Measurements from ENCODE around the gene TOR4A. TPM values are rescaled to one million over a fixed set of nuclear protein-coding genes. Genes with fewer than 3 reads are reported as not detected.
A peak's percentile ranks its signal among the peaks of the same experiment; 100 is the strongest.

TOR4A gene
- total and polyA plus RNA-seq, 9 of the 15 experiments (the other 6 are each of a cell fraction or from before 2014, with no cell fraction given), result 3.9 to 49.2 (median 8.8) TPM

DNA sequence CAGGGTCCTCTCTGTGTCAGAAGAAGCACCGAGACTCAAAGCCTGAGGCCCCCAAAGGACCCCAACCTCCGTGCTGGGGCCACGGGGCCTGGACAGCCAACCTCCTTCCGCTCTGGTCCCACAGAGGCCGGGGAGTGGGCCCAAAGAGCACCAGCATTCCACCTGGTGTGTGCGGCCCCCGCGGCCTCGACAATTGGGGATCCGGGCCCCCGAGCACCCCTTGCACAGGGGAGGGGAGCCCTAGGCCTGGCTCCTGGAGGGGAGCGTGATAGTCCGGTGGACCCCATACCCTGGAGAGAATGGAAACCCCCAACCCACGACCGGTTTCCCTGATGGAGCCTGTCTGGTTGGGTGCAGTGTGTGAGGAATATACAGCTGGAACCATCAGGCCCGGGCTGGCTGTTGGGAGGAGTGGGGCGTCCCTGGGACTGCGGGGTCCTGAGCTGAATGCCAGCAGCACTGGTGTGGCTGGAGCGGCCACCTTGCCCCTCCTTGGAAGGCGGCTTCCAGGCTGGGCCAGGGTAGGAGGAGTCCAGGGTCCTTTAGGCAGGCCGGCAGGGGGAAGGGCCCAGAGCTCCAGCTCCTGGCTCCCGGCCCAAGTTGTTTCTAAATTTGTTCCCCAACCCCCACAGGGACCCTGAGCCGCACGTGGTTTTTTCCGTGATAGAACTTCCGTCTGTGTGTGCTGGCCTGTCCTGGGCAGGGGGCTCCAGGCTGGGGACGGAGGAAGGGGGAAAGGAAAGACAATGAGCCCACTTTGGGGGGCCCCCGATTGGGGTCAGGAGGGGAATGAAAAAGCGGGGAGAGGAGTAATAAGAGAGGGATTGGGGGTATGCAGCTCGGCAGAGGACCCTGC, 825 bp upstream of the TOR4A start (continued):
- no peak for TF ChIP-seq ZNF586 (CRISPR knock-in tag; conservative IDR thresholded peaks at IDR 0.05)
- TF ChIP-seq POLR2AphosphoS5 (IDR thresholded peaks at IDR 0.05; ENCODE audit: control insufficient read depth, insufficient read depth, low read depth, low read length), result peak; percentile 61; the same call in 1 of the 2 replicates
- TF ChIP-seq DACH1 (IDR thresholded peaks at IDR 0.05; ENCODE audit: partially characterized antibody), result no peak
- peak in 1 of 2 experiments; percentile 6; a peak in 1 of 4 replicates for TF ChIP-seq KDM1A (IDR thresholded peaks at IDR 0.05)
- TF ChIP-seq, protein P1, sequence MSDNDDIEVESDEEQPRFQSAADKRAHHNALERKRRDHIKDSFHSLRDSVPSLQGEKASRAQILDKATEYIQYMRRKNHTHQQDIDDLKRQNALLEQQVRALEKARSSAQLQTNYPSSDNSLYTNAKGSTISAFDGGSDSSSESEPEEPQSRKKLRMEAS (CRISPR knock-in tag; IDR thresholded peaks at IDR 0.05), result peak; percentile 86
- no peak for TF ChIP-seq ARNT (IDR thresholded peaks at IDR 0.05)
- no peak for TF ChIP-seq ZFPM2 (CRISPR knock-in tag; IDR thresholded peaks at IDR 0.05)
- TF ChIP-seq ZC3H11A (IDR thresholded peaks at IDR 0.05; ENCODE audit: low read depth, low read length), result no peak
- TF ChIP-seq, protein P2, sequence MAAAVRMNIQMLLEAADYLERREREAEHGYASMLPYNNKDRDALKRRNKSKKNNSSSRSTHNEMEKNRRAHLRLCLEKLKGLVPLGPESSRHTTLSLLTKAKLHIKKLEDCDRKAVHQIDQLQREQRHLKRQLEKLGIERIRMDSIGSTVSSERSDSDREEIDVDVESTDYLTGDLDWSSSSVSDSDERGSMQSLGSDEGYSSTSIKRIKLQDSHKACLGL (CRISPR knock-in tag; IDR thresholded peaks at IDR 0.05; ENCODE audit: borderline replicate concordance, poor library complexity, severe bottlenecking), result peak; percentile 83
- TF ChIP-seq ELF2 (CRISPR knock-in tag; IDR thresholded peaks at IDR 0.05), result peak; percentile 33; the same call in 1 of the 2 replicates
- 0 out of 2 replicates have a peak, but pooled peaks have one; percentile 9 for TF ChIP-seq CBX1 (IDR thresholded peaks at IDR 0.05; ENCODE audit: low read depth)
- no peak for TF ChIP-seq SMAD4 (CRISPR knock-in tag; conservative IDR thresholded peaks at IDR 0.05)
- TF ChIP-seq ZBTB7A (IDR thresholded peaks at IDR 0.05; ENCODE audit: borderline replicate concordance, control insufficient read depth, low read depth, low read length), result peak; percentile 89
- TF ChIP-seq HDAC6 (IDR thresholded peaks at IDR 0.05; ENCODE audit: low read depth, low read length), result no peak
- TF ChIP-seq JUND (IDR thresholded peaks at IDR 0.05; ENCODE audit: borderline replicate concordance, low read depth, low read length), result peak; percentile 31; the same call in 1 of the 2 replicates
- TF ChIP-seq JUND (tag; IDR thresholded peaks at IDR 0.05; ENCODE audit: borderline replicate concordance, low read depth, low read length), result no peak
- 0 out of 2 replicates have a peak, but pooled peaks have one; percentile 29 for TF ChIP-seq TAF7 (tag; IDR thresholded peaks at IDR 0.05)
- no peak for TF ChIP-seq IFI16 (CRISPR knock-in tag; IDR thresholded peaks at IDR 0.05)
- peak; percentile 88 for TF ChIP-seq NFRKB (IDR thresholded peaks at IDR 0.05; ENCODE audit: low read depth)
- TF ChIP-seq ZNF431 (CRISPR knock-in tag; IDR thresholded peaks at IDR 0.05), result no peak
- no peak for TF ChIP-seq RBM14 (IDR thresholded peaks at IDR 0.05; ENCODE audit: borderline replicate concordance, insufficient read depth, low read depth, low read length)
- TF ChIP-seq BHLHE40 (IDR thresholded peaks at IDR 0.05; ENCODE audit: low read length), result peak; percentile 80
- TF ChIP-seq HDAC8 (tag; IDR thresholded peaks at IDR 0.05), result no peak
